GM23338 (cell line): Measurements from ENCODE around the gene LMF2. TPM values are rescaled to one million over a fixed set of nuclear protein-coding genes. Genes with fewer than 3 reads are reported as not detected.

Source experiments
- ATAC-seq: fragments of 200-7000 bp; cut with Tn5 transposase; 3 replicates; pipeline ENCODE4 v1.9.1; 2020
- DNase-seq: peaks from one replicate; pipeline ENCODE4 v3.0.0-alpha.2; 2015; ENCODE audit warnings: low spot score
- H2AFZ ChIP-seq: fragments of 200-600 bp; sonication (generic); 2 replicates; pipeline ENCODE4 v1.8.0; 2016; ENCODE audit warnings: antibody characterized with exemption, mild to moderate bottlenecking, moderate library complexity
- H3F3A ChIP-seq: fragments of 200-600 bp; sonication (generic); replicated peaks from 2 replicates; pipeline ENCODE4 v1.8.0; 2017; ENCODE audit warnings: antibody characterized with exemption, mixed run types, low read depth
- H3K27ac ChIP-seq: fragments of 200-600 bp; sonication (generic); 2 replicates; pipeline ENCODE4 v1.6.1; 2016; ENCODE audit warnings: low read depth
- H3K27me3 ChIP-seq: fragments of 200-600 bp; sonication (generic); 2 replicates; pipeline ENCODE4 v1.8.0; 2016; ENCODE audit warnings: mild to moderate bottlenecking, mixed run types, moderate library complexity; ENCODE audit not compliant: insufficient read depth
- H3K36me3 ChIP-seq: fragments of 200-600 bp; sonication (generic); 2 replicates; pipeline ENCODE4 v1.8.0; 2016; ENCODE audit warnings: mild to moderate bottlenecking; ENCODE audit not compliant: insufficient read depth
- H3K4me1 ChIP-seq: fragments of 200-600 bp; sonication (generic); 2 replicates; pipeline ENCODE4 v1.8.0; 2016; ENCODE audit warnings: mild to moderate bottlenecking, moderate library complexity; ENCODE audit not compliant: insufficient read depth
- H3K4me2 ChIP-seq: fragments of 200-600 bp; sonication (generic); 2 replicates; pipeline ENCODE4 v1.7.1; 2017; ENCODE audit warnings: mixed run types
- H3K4me3 ChIP-seq: fragments of 200-600 bp; sonication (generic); 2 replicates; pipeline ENCODE4 v1.6.1; 2016; ENCODE audit warnings: mixed run types
- H3K79me2 ChIP-seq: fragments of 200-600 bp; sonication (generic); replicated peaks from 2 replicates; pipeline ENCODE4 v1.8.0; 2017; ENCODE audit warnings: mild to moderate bottlenecking; ENCODE audit not compliant: insufficient read depth
- H3K9me2 ChIP-seq: fragments of 200-600 bp; sonication (generic); 2 replicates; pipeline ENCODE4 v1.8.0; 2017; ENCODE audit not compliant: insufficient read depth
- H4K20me1 ChIP-seq: fragments of 200-600 bp; sonication (generic); replicated peaks from 2 replicates; pipeline ENCODE4 v1.8.0; 2017; ENCODE audit warnings: mild to moderate bottlenecking; ENCODE audit not compliant: insufficient read depth
- H3K27ac Mint-ChIP-seq: 2 replicates; pipeline ENCODE4 v1.8.0; 2020; ENCODE audit warnings: inconsistent platforms, mild to moderate bottlenecking, moderate library complexity, mixed read lengths
- H3K27me3 Mint-ChIP-seq: 3 replicates; pipeline ENCODE4 v1.8.0; 2022; ENCODE audit warnings: low read depth, mild to moderate bottlenecking, moderate library complexity, mixed read lengths, inconsistent platforms; ENCODE audit not compliant: insufficient read depth, poor library complexity
- H3K36me3 Mint-ChIP-seq: 3 replicates; pipeline ENCODE4 v1.8.0; 2021; ENCODE audit warnings: low read depth, mild to moderate bottlenecking, inconsistent platforms, moderate library complexity, mixed read lengths
- H3K4me1 Mint-ChIP-seq: 3 replicates; pipeline ENCODE4 v1.8.0; 2020; ENCODE audit warnings: mild to moderate bottlenecking, inconsistent platforms, mixed read lengths
- H3K4me3 Mint-ChIP-seq: 3 replicates; pipeline ENCODE4 v1.8.0; 2021; ENCODE audit warnings: moderate library complexity, mild to moderate bottlenecking, inconsistent platforms, mixed read lengths
- H3K9me3 Mint-ChIP-seq: 3 replicates; pipeline ENCODE4 v1.8.0; 2020; ENCODE audit warnings: moderate library complexity, mild to moderate bottlenecking, inconsistent platforms, mixed read lengths
- CREB1 ChIP-seq: fragments of 250-450 bp; sonication (Bioruptor Pico); IDR thresholded peaks from 2 replicates; pipeline ENCODE4 v1.5.0; 2020; ENCODE audit warnings: low read depth, mild to moderate bottlenecking, moderate library complexity
- EZH2 ChIP-seq: fragments of 200-600 bp; sonication (generic); IDR thresholded peaks from one replicate; pipeline ENCODE4 v1.8.0; 2017; ENCODE audit warnings: antibody characterized with exemption, mild to moderate bottlenecking, low read depth; ENCODE audit not compliant: unreplicated experiment
- JUNB ChIP-seq: IDR thresholded peaks from one replicate; pipeline ENCODE4 v1.6.1; 2016; ENCODE audit warnings: antibody characterized with exemption; ENCODE audit not compliant: unreplicated experiment
- POLR2AphosphoS5 ChIP-seq: IDR thresholded peaks from 2 replicates; pipeline ENCODE4 v1.6.1; 2016; ENCODE audit warnings: antibody characterized with exemption, low read depth
- REST ChIP-seq: IDR thresholded peaks from one replicate; pipeline ENCODE4 v1.6.1; 2018; ENCODE audit warnings: antibody characterized with exemption; ENCODE audit not compliant: unreplicated experiment
- ZNF114 ChIP-seq: fragments of 250-450 bp; sonication (Bioruptor Pico); IDR thresholded peaks from 2 replicates; pipeline ENCODE4 v1.5.0; 2020; ENCODE audit warnings: mild to moderate bottlenecking, moderate library complexity
- polyA plus RNA-seq: library from polyadenylated mRNA; unstranded; fragments of >200 nt; fragmentation: Nextera tagmentation; extraction: Ambion mirVana; gene quantifications from 2 replicates; pipeline ENCODE4 v1.2.1, GENCODE V29; 2016
- total RNA-seq: library from RNA; depleted of rRNA; stranded (reverse); fragments of >200 nt; shearing (Covaris generic); gene quantifications from 2 replicates; pipeline ENCODE4 v1.2.3, GENCODE V29; 2014; rRNA removed

Gene LMF2
- total and polyA plus RNA-seq, 2 experiments from 2014 or later = 15.6 to 36.3 TPM

DNA sequence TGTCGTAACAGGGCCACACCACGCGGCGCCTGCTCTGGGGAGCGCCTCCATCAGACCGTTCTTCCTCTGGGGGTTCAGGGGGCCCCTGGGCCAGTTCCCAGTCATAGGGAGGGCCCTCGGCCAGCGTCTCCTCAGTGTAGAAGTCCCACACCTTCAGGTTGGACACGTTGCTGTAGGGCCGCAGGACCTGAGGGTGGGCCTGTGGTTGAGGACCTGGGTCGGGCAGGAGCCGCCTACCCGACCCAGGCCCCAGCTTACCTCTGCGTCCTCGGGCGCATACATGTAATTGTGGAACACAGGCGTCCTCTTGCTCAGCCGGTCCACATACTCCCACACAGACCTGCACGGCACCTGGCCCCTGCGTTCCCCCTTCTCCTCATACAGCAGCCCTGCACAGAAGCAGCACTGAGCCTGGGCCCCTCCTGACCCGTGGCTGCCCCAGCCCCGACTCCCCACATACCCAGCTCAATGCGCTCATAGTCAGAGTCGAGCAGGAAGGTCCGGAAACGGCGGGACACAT is 52.9 kb downstream of the LMF2 start:
- Mint-ChIP-seq H3K4me3 (no peak overlapping the region), H3K9me3 (no peaks in the 10 kb centered on the region), H3K27me3 (peaks cover 11% of the 10 kb centered on the region), H3K27ac (no peak overlapping the region), H3K36me3 (peaks cover 50% of the 10 kb centered on the region), H3K4me1 (no peaks in the 10 kb centered on the region; the same call in 2 of the 3 replicates)
- Histone ChIP-seq H3F3A (0 out of 2 replicates have a peak, but pooled peaks cover 3% of the 10 kb centered on the region), H3K4me2 (no peak overlapping the region), H3K4me1 (no peaks in the 10 kb centered on the region), H3K27ac (no peak overlapping the region), H3K4me3 (no peak overlapping the region), H2AFZ (no peak overlapping the region), H3K27me3 (no peaks in the 10 kb centered on the region), H3K79me2 (no peaks in the 10 kb centered on the region), H3K9me2 (no peaks in the 10 kb centered on the region), H3K36me3 (no peaks in the 10 kb centered on the region), H4K20me1 (peaks cover 14% of the 10 kb centered on the region; the same call in 1 of the 2 replicates)
- ATAC-seq (no peak), DNase-seq (no peak)
- no peak for TF ChIP-seq CREB1
- no peak for TF ChIP-seq REST
- no peak for TF ChIP-seq POLR2AphosphoS5
- TF ChIP-seq ZNF114 (CRISPR knock-in tag) = no peak
- TF ChIP-seq EZH2 = no peak
- TF ChIP-seq JUNB = no peak

Other genes starting within 250 kb of the LMF2 start
- 20.4 and 26.1 TPM in 2 replicates for gene MAPK12, start 246.0 kb downstream of the LMF2 start, total RNA-seq
- 10.4 and 15.8 TPM in 2 replicates for gene MAPK12, start 246.0 kb downstream of the LMF2 start, polyA plus RNA-seq
- 1.6 and 1.9 TPM in 2 replicates for gene MAPK11, start 237.3 kb downstream of the LMF2 start, total RNA-seq
- gene MAPK11, start 237.3 kb downstream of the LMF2 start, polyA plus RNA-seq = 0.34 and 0.78 TPM in 2 replicates
- gene PLXNB2, start 200.1 kb downstream of the LMF2 start, total RNA-seq = 66.3 and 70.4 TPM in 2 replicates
- 29.1 and 33.0 TPM in 2 replicates for gene PLXNB2, start 200.1 kb downstream of the LMF2 start, polyA plus RNA-seq
- gene DENND6B, start 180.7 kb downstream of the LMF2 start, total RNA-seq = 1.3 TPM in 2 replicates
- gene DENND6B, start 180.7 kb downstream of the LMF2 start, polyA plus RNA-seq = 0.12 and 0.71 TPM in 2 replicates
- 37.5 and 45.8 TPM in 2 replicates for gene PPP6R2, start 164.4 kb downstream of the LMF2 start, total RNA-seq
- 11.9 and 13.4 TPM in 2 replicates for gene PPP6R2, start 164.4 kb downstream of the LMF2 start, polyA plus RNA-seq
- 83.2 and 85.4 TPM in 2 replicates for gene SBF1, start 32.7 kb downstream of the LMF2 start, total RNA-seq
- gene SBF1, start 32.7 kb downstream of the LMF2 start, polyA plus RNA-seq = 23.3 and 26.5 TPM in 2 replicates
- gene ADM2, start 26.2 kb downstream of the LMF2 start, total RNA-seq = 7.1 and 12.8 TPM in 2 replicates
- 3.3 and 3.5 TPM in 2 replicates for gene ADM2, start 26.2 kb downstream of the LMF2 start, polyA plus RNA-seq
- 0.16 TPM in 1 of 2 replicates, not detected in the other for gene MIOX, start 20.8 kb downstream of the LMF2 start, total RNA-seq
- gene MIOX, start 20.8 kb downstream of the LMF2 start, polyA plus RNA-seq = not detected in 2 replicates
- gene NCAPH2, start 522 bp upstream of the LMF2 start, total RNA-seq = 76.1 and 77.5 TPM in 2 replicates
- 52.2 and 60.7 TPM in 2 replicates for gene NCAPH2, start 522 bp upstream of the LMF2 start, polyA plus RNA-seq
- 1.6 and 4.9 TPM in 2 replicates for gene SCO2, start 17.9 kb upstream of the LMF2 start, total RNA-seq
- 1.1 and 2.6 TPM in 2 replicates for gene SCO2, start 17.9 kb upstream of the LMF2 start, polyA plus RNA-seq
- gene TYMP, start 22.3 kb upstream of the LMF2 start, total RNA-seq = 0.28 and 1.2 TPM in 2 replicates
- gene TYMP, start 22.3 kb upstream of the LMF2 start, polyA plus RNA-seq = 1.8 and 1.9 TPM in 2 replicates
- gene KLHDC7B, start 38.2 kb upstream of the LMF2 start, total RNA-seq = 0.58 TPM in 1 of 2 replicates, not detected in the other
- gene KLHDC7B, start 38.2 kb upstream of the LMF2 start, polyA plus RNA-seq = not detected in 2 replicates
- gene SYCE3, start 55.2 kb upstream of the LMF2 start, total RNA-seq = not detected in 2 replicates
- gene SYCE3, start 55.2 kb upstream of the LMF2 start, polyA plus RNA-seq = not detected in 2 replicates
- 5.5 and 14.4 TPM in 2 replicates for gene CPT1B, start 70.7 kb upstream of the LMF2 start, total RNA-seq
- gene CPT1B, start 70.7 kb upstream of the LMF2 start, polyA plus RNA-seq = 5.6 and 6.4 TPM in 2 replicates
- gene CHKB, start 75.1 kb upstream of the LMF2 start, total RNA-seq = 51.2 and 67.0 TPM in 2 replicates
- gene CHKB, start 75.1 kb upstream of the LMF2 start, polyA plus RNA-seq = 61.6 and 63.7 TPM in 2 replicates
- gene MAPK8IP2, start 93.1 kb upstream of the LMF2 start, total RNA-seq = 2.8 and 3.5 TPM in 2 replicates
- gene MAPK8IP2, start 93.1 kb upstream of the LMF2 start, polyA plus RNA-seq = 0.15 and 0.16 TPM in 2 replicates
- gene ARSA, start 120.5 kb upstream of the LMF2 start, total RNA-seq = 8.2 and 8.6 TPM in 2 replicates
- 7.1 and 8.1 TPM in 2 replicates for gene ARSA, start 120.5 kb upstream of the LMF2 start, polyA plus RNA-seq
- gene SHANK3, start 165.1 kb upstream of the LMF2 start, total RNA-seq = 4.9 and 5.1 TPM in 2 replicates
- 0.52 and 0.56 TPM in 2 replicates for gene SHANK3, start 165.1 kb upstream of the LMF2 start, polyA plus RNA-seq
- 2.2 TPM in 1 of 2 replicates, not detected in the other for gene ACR, start 230.5 kb upstream of the LMF2 start, total RNA-seq
- not detected in 2 replicates for gene ACR, start 230.5 kb upstream of the LMF2 start, polyA plus RNA-seq